GM12874 (cell line): ENCODE results near the gene KLHL12.

ENCODE experiments used
- CTCF ChIP-seq: IDR thresholded peaks from 2 replicates; pipeline ENCODE4 v1.5.1; 2011; ENCODE audit warnings: low read depth, mild to moderate bottlenecking, control low read depth, low read length, moderate library complexity; ENCODE audit not compliant: insufficient read depth

KLHL12 gene

DNA sequence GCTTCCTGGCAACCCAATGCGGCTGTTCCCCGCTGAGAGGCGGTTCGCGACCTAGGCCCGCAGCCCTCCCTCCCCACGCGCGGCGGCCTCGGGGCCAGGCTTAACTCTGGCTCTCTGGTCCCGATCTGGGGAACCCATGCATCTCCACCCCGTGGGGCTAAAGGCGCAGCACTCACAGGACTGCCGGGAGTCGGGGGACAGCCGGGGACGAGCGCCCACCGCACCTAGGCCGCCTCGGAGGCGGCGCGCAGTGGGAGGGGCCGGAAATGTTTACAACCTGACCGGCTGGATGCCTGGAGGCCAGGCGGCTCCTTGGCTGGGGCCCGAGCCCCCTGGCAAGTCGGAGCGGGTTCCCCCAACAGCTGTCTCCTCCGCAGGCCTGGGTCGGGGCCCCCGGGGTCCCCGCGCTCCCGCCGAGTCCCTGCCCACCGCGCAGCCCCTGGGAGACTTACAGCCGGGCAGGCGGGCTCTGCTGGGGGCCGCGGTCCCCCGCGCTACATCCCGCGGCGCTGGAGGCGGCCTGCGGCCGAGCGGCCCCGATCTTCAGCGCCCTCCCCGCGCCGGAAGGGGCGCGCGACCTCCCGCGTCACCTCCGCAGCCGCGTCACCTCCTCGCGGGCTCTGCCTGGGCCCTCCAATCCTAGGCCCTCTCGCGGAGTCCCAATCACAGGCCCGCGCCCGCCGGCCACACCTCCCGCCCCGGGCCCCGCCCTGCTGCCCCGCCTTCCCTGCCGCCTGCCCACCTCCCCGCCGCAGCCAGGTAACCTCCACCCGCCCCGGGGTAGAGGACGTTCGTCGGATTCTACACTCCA lies 30.9 kb upstream of the KLHL12 start, which contains the start of gene ADIPOR1:
ADIPOR1 (minus strand) TSS at position 580 of the 811 bp plus-strand sequence. CDS start 7,242 bp downstream, outside the sequence.
- 0 out of 2 replicates have a peak, but pooled peaks have one; percentile 17 for TF ChIP-seq CTCF

- TF ChIP-seq CTCF: no peak
These were observed 29.9 kb upstream of the KLHL12 start for GRCh38 chr1:202956969-202957368.

- no peak for TF ChIP-seq CTCF
These were observed 27.2 kb upstream of the KLHL12 start for GRCh38 chr1:202954057-202954745.

DNA sequence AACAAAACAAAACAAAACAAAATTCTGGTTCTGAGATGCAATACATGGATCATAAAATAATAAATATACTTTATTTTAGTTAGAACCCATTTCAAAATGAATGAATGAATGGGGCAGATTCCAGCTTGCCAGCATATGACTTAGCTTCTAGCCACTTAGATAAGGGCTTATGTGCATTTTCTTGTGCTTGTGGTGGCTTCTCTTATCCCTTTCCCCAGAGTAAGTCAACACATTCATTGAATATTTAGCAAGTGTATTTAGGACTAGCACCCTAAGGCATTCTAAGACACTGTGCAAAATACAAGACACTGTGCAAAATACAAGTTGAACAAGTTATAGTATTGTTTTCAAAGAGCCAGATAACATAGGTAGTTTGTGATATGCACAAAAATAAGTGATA lies 26.4 kb upstream of the KLHL12 start:
- TF ChIP-seq CTCF: no peak

DNA sequence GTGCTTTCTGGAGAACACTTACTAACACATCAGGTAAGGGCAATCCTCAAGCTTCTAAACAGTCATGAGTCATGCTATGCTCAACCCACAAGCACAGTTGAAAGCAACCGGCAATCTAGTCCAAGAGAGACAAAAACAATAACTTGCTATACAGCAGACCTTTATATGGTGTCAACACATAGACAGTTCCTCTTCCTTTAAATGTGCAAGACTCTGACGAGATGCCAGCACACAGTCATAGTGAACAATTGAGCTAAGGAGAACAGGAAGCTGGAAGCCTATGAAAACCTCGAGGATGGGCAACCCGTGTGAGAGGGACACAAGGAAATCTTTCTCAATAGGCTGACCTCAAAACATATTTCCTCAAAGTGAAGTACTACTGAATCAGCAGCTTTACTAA lies 25.8 kb upstream of the KLHL12 start:
- no peak for TF ChIP-seq CTCF

DNA sequence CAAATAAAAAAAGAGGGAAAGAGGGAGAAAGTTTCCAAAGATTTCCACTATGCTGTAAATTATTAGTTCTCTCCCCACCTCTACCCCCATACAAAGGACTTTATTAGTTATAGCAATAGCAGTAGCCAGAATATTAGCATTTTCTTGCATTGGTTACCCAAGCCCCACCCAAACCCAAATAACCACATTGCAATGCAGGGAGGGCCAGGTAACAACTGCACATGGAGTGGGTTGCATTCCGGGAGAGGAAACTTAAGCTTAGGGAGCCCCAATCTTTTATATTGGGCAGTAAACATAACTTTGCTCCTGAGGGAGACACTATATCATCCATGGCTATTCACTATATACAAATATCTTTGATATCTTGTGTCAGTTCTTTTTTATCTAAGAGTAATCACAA lies 25.1 kb upstream of the KLHL12 start:
- TF ChIP-seq CTCF: no peak

GRCh38 chr1:202951437-202951836 lies 24.4 kb upstream of the KLHL12 start:
- TF ChIP-seq CTCF: no peak
